H1 (cell line): ENCODE measurements around the gene ZNF286A. TPM values are rescaled to one million over a fixed set of nuclear protein-coding genes. Genes with fewer than 3 reads are reported as not detected.

Experiments
- CBX5 ChIP-seq: fragments of 300-800, 300-1000 bp; sonication (generic); IDR thresholded peaks from 2 replicates; pipeline ENCODE4 v1.7.1; 2016; ENCODE audit warnings: antibody characterized with exemption, low read length, low read depth
- CREB1 ChIP-seq: IDR thresholded peaks from 2 replicates; pipeline ENCODE4 v1.6.1; 2012; ENCODE audit warnings: inconsistent platforms
- FOSL1 ChIP-seq: IDR thresholded peaks from 2 replicates; pipeline ENCODE4 v1.6.1; 2011; ENCODE audit warnings: mild to moderate bottlenecking, low read depth, low read length, moderate library complexity; ENCODE audit not compliant: insufficient read depth
- RAD21 ChIP-seq, 2 experiments: IDR thresholded peaks in 1 of 2; conservative IDR thresholded peaks in 1 of 2; 2 replicates each; pipeline ENCODE4 v1.6.1; 2011; ENCODE audit warnings: low read depth in 2 of 2, low read length in 2 of 2, improper control_type of control experiment in 1 of 2, inconsistent platforms in 1 of 2, mild to moderate bottlenecking in 1 of 2, moderate library complexity in 1 of 2
- polyA plus RNA-seq, 7 experiments: library from polyadenylated mRNA; depleted of rRNA in 3 of 7; stranded (reverse) in 5 of 7; unstranded in 2 of 7; fragments of >200 nt in 5 of 7; fragments of 200-250 nt in 2 of 7; gene quantifications; 1 replicate in 5 of 7; 2 replicates in 1 of 7; 4 replicates in 1 of 7; pipeline versions ENCODE4 v1.2.1 to v1.2.3, GENCODE V29; 2011 to 2013; ENCODE audit warnings: missing spikeins in 2 of 7, mixed read lengths in 2 of 7
- total RNA-seq: library from RNA; stranded (reverse); fragmentation: NEBNext Ultra II Directional; extraction: Animal tissue kit (Norgen Biotek cat#: 25700); gene quantifications from 2 replicates; pipeline ENCODE4 v1.2.1, GENCODE V29; 2021
- TF ChIP-seq, protein P1 (sequence below): IDR thresholded peaks from 2 replicates; pipeline ENCODE4 v1.6.1; 2012; ENCODE audit warnings: low read length, inconsistent platforms

Gene ZNF286A
- total and polyA plus RNA-seq, 2 of the 8 experiments (the other 6 are each of a cell fraction or from before 2014, with no cell fraction given): 18.2 to 100.0 TPM

- no peak for TF ChIP-seq FOSL1
- TF ChIP-seq CREB1: no peak
- TF ChIP-seq RAD21 (IDR thresholded peaks at IDR 0.05 in 1 of 2, conservative IDR thresholded peaks at IDR 0.05 in 1 of 2; ENCODE audit: low read depth in 2 of 2, low read length in 2 of 2): no peak
- TF ChIP-seq CBX5: no peak
- TF ChIP-seq, protein P1, sequence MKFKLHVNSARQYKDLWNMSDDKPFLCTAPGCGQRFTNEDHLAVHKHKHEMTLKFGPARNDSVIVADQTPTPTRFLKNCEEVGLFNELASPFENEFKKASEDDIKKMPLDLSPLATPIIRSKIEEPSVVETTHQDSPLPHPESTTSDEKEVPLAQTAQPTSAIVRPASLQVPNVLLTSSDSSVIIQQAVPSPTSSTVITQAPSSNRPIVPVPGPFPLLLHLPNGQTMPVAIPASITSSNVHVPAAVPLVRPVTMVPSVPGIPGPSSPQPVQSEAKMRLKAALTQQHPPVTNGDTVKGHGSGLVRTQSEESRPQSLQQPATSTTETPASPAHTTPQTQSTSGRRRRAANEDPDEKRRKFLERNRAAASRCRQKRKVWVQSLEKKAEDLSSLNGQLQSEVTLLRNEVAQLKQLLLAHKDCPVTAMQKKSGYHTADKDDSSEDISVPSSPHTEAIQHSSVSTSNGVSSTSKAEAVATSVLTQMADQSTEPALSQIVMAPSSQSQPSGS: no peak
These were observed 39.5 kb upstream of the ZNF286A start (continued) for GRCh38 chr17:15660077-15660476.
